ENCODE measurements around the gene ASAP2. TPM values are rescaled to one million over a fixed set of nuclear protein-coding genes. Genes with fewer than 3 reads are reported as not detected.

The ASAP2 gene
- total RNA-seq, 2 experiments from 2014 or later, result 0.21 to 0.26 TPM

DNA sequence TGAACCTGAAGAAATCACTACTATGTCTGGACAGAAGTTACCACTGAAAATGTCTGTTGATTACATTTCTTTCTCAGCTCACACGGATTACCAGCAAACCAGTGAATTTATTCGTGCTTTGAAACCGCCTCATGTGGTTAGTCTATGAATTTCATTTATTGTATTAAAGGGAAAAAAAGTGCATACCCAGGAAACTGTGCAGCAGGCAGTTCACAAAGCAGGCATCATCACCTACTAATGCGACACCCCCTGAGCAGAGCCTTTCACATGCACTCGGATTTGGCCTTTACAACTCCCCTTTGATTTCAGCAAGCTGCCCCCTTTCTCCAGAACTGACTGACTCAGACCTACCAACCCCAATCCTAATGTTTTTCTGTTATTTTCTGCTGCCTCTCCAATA, 236.9 kb downstream of the ASAP2 start:
- DNase-seq (no peak), ATAC-seq (no peak)
- H3K4me3 Mint-ChIP-seq, result no peak overlapping the region
- H3K27me3 Mint-ChIP-seq, result no peaks in the 10 kb centered on the region
- peaks cover 39% of the 10 kb centered on the region for H3K36me3 Mint-ChIP-seq (ENCODE audit: low read depth)
- ChIA-PET POLR2A (interaction anchor here (0.7 kb wide), 1 partner anchor 19 kb away, joined by 4 read pairs; no protein-coding TSS in a partner anchor), CTCF (interaction anchor here (0.8 kb wide), 1 partner anchor 309 kb away, joined by 4 read pairs; no protein-coding TSS in a partner anchor)
- H3K9me3 Mint-ChIP-seq (ENCODE audit: low read depth), result no peaks in the 10 kb centered on the region
- peaks cover 11% of the 10 kb centered on the region for H3K4me1 Mint-ChIP-seq
- intact Hi-C loops (cut with DNase I, micrococcal nuclease), result no loop called here
- H3K27ac Mint-ChIP-seq, result no peak overlapping the region

DNA sequence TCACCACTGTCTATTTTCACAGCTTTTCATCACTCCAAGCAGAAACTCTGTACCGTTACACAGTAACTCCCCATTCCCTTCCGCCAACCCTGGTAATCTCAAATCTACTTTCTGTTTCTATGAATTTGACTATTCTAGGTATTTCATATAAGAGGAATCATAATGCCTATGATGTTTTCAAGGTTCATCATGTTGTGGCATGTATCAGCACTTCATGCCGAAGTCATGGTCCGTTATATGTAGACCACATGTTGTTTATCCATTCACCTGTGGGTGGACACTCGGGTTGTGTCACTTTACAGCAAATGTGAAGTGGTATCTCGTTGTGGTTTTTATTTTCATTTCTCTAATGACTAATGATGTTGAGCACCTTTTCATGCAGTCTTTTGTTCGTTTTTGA, 238.5 kb downstream of the ASAP2 start:
- intact Hi-C loops (cut with DNase I, micrococcal nuclease), result no loop called here
- ATAC-seq (peak; percentile 78), DNase-seq (no peak)
- H3K9me3 Mint-ChIP-seq (ENCODE audit: low read depth), result no peaks in the 10 kb centered on the region
- peaks cover 11% of the 10 kb centered on the region for H3K4me1 Mint-ChIP-seq
- ChIA-PET CTCF (no interaction called here), POLR2A (no interaction called here)
- H3K27ac Mint-ChIP-seq, result peak overlapping the region; percentile 4
- H3K36me3 Mint-ChIP-seq (ENCODE audit: low read depth), result peaks cover 42% of the 10 kb centered on the region
- H3K4me3 Mint-ChIP-seq, result no peak overlapping the region
- H3K27me3 Mint-ChIP-seq, result no peaks in the 10 kb centered on the region

DNA sequence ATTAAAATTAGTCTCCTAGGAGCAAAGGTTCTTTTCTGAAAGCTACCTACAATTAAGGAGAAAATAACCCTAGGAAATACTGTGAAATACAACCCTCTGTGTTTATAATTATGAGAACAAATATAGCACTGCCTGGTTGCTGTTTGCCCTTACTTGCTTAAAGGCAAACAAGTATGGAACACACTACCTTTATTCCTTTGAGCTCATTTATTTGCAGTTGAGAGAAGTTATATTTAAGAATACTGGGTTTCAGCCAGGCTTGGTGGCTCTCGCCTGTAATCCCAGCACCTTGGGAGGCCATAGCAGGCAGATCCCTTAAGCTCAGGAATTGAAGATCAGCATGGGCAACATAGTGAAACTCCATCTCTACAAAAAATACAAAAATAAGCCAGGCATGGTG, 244.6 kb downstream of the ASAP2 start:
- H3K4me3 Mint-ChIP-seq, result no peak overlapping the region
- H3K27ac Mint-ChIP-seq, result no peak overlapping the region
- no peak for ATAC-seq
- H3K27me3 Mint-ChIP-seq, result no peaks in the 10 kb centered on the region
- CTCF ChIA-PET, result interaction anchor here (0.6 kb wide), 1 partner anchor 146 kb away, joined by 4 read pairs; no protein-coding TSS in a partner anchor
- intact Hi-C loops (cut with DNase I, micrococcal nuclease), result no loop called here
- H3K4me1 Mint-ChIP-seq, result no peaks in the 10 kb centered on the region
- no peaks in the 10 kb centered on the region for H3K9me3 Mint-ChIP-seq (ENCODE audit: low read depth)
- no peak for DNase-seq
- peaks cover 32% of the 10 kb centered on the region for H3K36me3 Mint-ChIP-seq (ENCODE audit: low read depth)
- POLR2A ChIA-PET, result no interaction called here

Other genes starting within 250 kb of the ASAP2 start
- 1 to 10 TPM; 4.7 to 6.9 TPM for gene MBOAT2, start 203.1 kb upstream of the ASAP2 start, total RNA-seq
- 10 to 100 TPM; 89.7 to 92.1 TPM for gene ITGB1BP1, start 216.7 kb downstream of the ASAP2 start, total RNA-seq
- 100 to 1,000 TPM in 1 of 2 experiments, 10 to 100 TPM in 1; 72.3 to 103 TPM for gene CPSF3, start 216.8 kb downstream of the ASAP2 start, total RNA-seq